HUES6 (cell line): ENCODE data around the gene PTDSS2.

Experiments
- H3K27ac ChIP-seq: 2 replicates; pipeline ENCODE4 v1.7.0; 2013; ENCODE audit warnings: low read depth, mild to moderate bottlenecking, low read length, inconsistent platforms
- H3K27me3 ChIP-seq: 2 replicates; pipeline ENCODE4 v1.6.1; 2013; ENCODE audit warnings: low read length; ENCODE audit not compliant: control insufficient read depth, insufficient read depth
- H3K36me3 ChIP-seq: 2 replicates; pipeline ENCODE4 v1.6.1; 2013; ENCODE audit warnings: low read length; ENCODE audit not compliant: control insufficient read depth, insufficient read depth
- H3K4me1 ChIP-seq: 2 replicates; pipeline ENCODE4 v1.6.1; 2013; ENCODE audit warnings: low read length; ENCODE audit not compliant: control insufficient read depth, insufficient read depth
- H3K4me3 ChIP-seq: 2 replicates; pipeline ENCODE4 v1.5.1; 2013; ENCODE audit warnings: low read depth, low read length
- H3K9ac ChIP-seq: one replicate; pipeline ENCODE4 v1.6.1; 2013; ENCODE audit warnings: mild to moderate bottlenecking, low read length
- H3K9me3 ChIP-seq: 2 replicates; pipeline ENCODE4 v1.6.1; 2013; ENCODE audit warnings: low read depth, low read length; ENCODE audit not compliant: control insufficient read depth, insufficient read depth

Gene PTDSS2

GRCh38 chr11:498297-499181, 48.5 kb downstream of the PTDSS2 start:
- Histone ChIP-seq H3K9me3 (peaks cover 10% of the 10 kb centered on the region; the same call in 1 of the 2 replicates), H3K27me3 (no peaks in the 10 kb centered on the region), H3K27ac (no peak overlapping the region), H3K4me3 (no peak overlapping the region), H3K4me1 (no peaks in the 10 kb centered on the region), H3K36me3 (peaks cover 74% of the 10 kb centered on the region), H3K9ac (no peak overlapping the region)

DNA sequence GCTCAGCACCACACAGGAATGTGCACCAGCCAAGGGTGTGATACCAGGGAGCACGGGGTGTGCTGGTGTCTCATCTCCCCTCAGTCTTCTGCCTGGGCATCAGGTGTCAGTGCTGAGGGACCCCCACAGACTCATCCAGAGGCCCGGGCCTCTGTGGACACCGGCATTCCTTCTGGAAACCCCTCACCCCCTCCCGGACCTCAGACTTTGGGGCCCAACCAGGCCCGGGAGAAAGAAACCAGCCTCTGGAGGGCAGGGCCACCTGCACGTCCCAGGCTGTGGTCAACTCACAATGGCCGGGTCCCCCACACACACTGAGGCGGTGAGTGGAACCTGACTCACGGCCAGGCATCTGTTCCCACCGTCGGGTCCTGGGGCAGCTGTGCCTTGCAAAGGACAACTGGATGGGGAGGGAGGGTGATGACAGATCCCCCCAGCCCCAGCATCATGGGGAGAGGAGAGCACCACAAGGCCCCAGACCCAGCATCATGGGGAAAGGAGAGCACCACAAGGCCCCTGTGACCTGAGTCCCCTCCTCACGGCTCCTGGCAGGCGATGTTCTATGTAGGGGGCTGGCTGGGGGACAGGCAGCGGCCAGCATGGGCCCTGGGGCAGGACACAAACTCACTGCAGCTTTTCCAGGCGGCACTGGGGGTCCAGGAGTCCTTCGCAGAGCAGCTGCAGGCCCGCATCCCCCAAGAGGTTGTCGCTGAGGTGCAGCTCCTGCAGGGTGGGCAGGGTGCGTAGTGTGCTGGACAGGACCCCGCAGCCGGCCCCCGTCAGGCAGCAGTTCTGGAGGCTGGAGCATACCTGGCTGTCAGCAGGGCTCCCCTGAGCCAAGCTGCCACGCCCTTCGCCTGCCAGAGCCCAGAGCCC, 49.4 kb downstream of the PTDSS2 start:
- no peaks in the 10 kb centered on the region for H3K27me3 ChIP-seq
- H3K36me3 ChIP-seq: peaks cover 68% of the 10 kb centered on the region
- H3K9ac ChIP-seq: no peak overlapping the region
- H3K4me3 ChIP-seq: no peak overlapping the region
- peaks cover 10% of the 10 kb centered on the region; the same call in 1 of the 2 replicates for H3K9me3 ChIP-seq
- no peaks in the 10 kb centered on the region for H3K4me1 ChIP-seq
- H3K27ac ChIP-seq: no peak overlapping the region

DNA sequence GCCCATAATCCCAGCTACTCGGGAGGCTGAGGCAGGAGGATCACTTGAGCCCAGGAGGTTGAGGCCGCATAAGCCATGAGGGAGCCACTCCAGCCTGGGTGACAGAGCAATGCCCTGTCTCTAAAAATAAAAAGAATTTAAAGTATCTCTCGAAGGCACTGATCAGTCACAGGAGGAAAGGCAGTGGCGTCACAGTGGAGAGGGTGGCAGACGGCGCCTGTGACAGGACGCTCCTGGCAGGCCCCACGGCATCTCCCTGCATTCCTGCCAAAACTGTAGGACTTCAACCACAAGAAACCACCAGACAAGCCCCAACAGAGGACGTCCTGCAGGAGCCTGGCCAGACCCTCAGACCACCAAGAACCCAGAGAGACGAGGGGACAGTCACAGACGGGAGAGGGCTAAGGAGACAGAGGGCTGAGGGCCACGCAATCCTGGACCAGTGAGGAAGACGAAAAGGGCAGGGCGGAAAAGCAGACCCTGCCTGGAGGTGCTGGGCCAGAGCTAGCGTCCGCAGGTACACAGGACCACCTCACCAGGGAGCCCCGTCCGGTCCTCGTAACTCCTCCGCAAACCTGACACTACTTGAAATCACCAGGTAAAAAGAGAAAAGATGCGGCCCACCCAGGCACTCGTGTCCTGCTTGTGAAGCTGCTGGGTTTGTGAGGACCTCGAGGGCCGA, 51.1 kb downstream of the PTDSS2 start:
- Histone ChIP-seq H3K9ac (peak overlapping the region; percentile 29), H3K36me3 (peaks cover 54% of the 10 kb centered on the region), H3K4me3 (no peak overlapping the region), H3K9me3 (peaks cover 10% of the 10 kb centered on the region; the same call in 1 of the 2 replicates), H3K4me1 (no peaks in the 10 kb centered on the region), H3K27ac (no peak overlapping the region), H3K27me3 (no peaks in the 10 kb centered on the region)

- no peak overlapping the region for H3K4me3 ChIP-seq
- no peak overlapping the region for H3K9ac ChIP-seq
- H3K4me1 ChIP-seq: no peaks in the 10 kb centered on the region
- H3K27me3 ChIP-seq: no peaks in the 10 kb centered on the region
- no peak overlapping the region for H3K27ac ChIP-seq
- peaks cover 52% of the 10 kb centered on the region for H3K36me3 ChIP-seq
- peaks cover 10% of the 10 kb centered on the region; the same call in 1 of the 2 replicates for H3K9me3 ChIP-seq
Measured at GRCh38 chr11:501683-502287, 51.7 kb downstream of the PTDSS2 start.

DNA sequence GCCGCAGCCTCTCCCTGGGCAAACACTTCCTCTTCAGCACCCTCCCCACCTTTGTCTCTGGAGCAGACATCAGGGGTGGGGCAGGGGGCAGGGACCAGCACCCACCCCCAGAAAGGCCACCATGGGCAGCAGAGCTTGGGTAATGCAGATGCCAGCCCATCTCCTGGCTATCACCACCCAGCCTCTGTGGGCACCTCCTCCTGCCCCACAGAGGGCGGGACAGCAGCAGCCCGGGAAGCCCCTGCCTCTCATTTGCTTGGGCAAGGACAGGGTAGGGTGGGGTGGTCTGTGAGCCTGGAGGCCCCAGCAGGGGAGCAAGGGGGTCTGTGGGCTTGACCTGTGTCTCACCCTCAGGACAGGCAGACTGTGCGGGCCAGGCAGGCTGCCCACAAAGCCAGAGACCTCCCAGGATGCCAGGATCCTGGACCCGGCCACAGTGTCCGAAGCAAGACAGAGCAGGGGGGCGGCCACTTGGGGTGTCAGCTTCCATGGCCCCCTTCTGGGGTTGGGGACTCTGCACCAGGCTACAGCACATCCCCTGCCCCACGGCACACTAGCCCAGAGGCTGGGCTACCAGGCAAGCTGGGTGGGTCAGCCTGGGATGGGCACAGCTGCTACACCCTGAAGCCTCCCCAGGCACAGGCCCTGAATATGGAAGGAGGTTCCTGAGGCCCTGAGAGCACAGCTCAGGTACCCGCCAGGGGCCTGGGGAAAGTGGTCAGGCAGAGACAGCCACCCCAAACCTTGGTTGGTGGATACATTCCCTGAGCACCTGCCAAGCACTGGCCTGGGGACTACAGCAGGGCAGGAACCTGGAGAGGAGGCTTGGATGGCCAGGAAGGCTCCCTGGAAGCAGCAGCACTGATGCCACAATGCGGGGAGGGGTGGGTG, 52.5 kb downstream of the PTDSS2 start:
- Histone ChIP-seq H3K4me3 (no peak overlapping the region), H3K27me3 (no peaks in the 10 kb centered on the region), H3K9me3 (peaks cover 2% of the 10 kb centered on the region; the same call in 1 of the 2 replicates), H3K27ac (no peak overlapping the region), H3K4me1 (no peaks in the 10 kb centered on the region), H3K36me3 (peaks cover 45% of the 10 kb centered on the region), H3K9ac (no peak overlapping the region)

- peak overlapping the region; percentile 39 for H3K9ac ChIP-seq
- no peaks in the 10 kb centered on the region; the same call in 1 of the 2 replicates for H3K4me1 ChIP-seq
- 0 out of 2 replicates have a peak overlapping the region, but pooled peaks have one; percentile 56 for H3K4me3 ChIP-seq
- H3K36me3 ChIP-seq: peaks cover 36% of the 10 kb centered on the region
- H3K9me3 ChIP-seq: no peaks in the 10 kb centered on the region
- no peak overlapping the region for H3K27ac ChIP-seq
- H3K27me3 ChIP-seq: no peaks in the 10 kb centered on the region
Measured at GRCh38 chr11:503179-503981, 53.3 kb downstream of the PTDSS2 start.

GRCh38 chr11:504053-504993, 54.2 kb downstream of the PTDSS2 start:
- no peaks in the 10 kb centered on the region for H3K27me3 ChIP-seq
- H3K4me3 ChIP-seq: peak overlapping the region; percentile 56
- no peaks in the 10 kb centered on the region; the same call in 1 of the 2 replicates for H3K4me1 ChIP-seq
- H3K27ac ChIP-seq: no peak overlapping the region
- peak overlapping the region; percentile 62 for H3K9ac ChIP-seq
- H3K36me3 ChIP-seq: peaks cover 31% of the 10 kb centered on the region
- H3K9me3 ChIP-seq: no peaks in the 10 kb centered on the region

DNA sequence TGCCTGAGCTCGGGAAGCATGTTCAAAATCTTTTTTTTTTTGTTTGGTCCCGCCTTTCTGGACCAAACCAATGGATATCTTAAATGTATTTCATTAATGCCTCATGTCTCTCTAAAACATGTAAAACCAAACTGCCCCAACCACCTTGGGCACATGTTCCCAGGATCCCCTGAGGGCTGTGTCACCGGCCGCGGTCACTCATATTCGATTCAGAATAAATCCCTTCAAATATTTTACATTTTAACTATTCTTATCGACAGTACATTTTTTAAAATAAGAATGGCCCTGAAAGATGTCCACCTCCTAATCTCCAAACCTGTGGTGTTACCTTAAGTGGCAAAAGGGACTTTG, 54.9 kb downstream of the PTDSS2 start:
- Histone ChIP-seq H3K4me3 (peak overlapping the region; percentile 56), H3K4me1 (no peaks in the 10 kb centered on the region; the same call in 1 of the 2 replicates), H3K9me3 (no peaks in the 10 kb centered on the region), H3K36me3 (peaks cover 24% of the 10 kb centered on the region), H3K27ac (no peak overlapping the region), H3K9ac (no peak overlapping the region), H3K27me3 (no peaks in the 10 kb centered on the region)
